ENCODE data around the gene PRLH.
"Not testable (repeated sequence)": the region's sequence is repeated elsewhere in the genome, so short reads cannot be mapped to it uniquely, and the experiment has no call there.

Gene PRLH

GRCh38 chr2:237581326-237581725 lies 15.0 kb downstream of the PRLH start:
- in situ Hi-C loops (cut with MboI; ENCODE audit: low sequenced_read_pairs) = no loop called here

DNA sequence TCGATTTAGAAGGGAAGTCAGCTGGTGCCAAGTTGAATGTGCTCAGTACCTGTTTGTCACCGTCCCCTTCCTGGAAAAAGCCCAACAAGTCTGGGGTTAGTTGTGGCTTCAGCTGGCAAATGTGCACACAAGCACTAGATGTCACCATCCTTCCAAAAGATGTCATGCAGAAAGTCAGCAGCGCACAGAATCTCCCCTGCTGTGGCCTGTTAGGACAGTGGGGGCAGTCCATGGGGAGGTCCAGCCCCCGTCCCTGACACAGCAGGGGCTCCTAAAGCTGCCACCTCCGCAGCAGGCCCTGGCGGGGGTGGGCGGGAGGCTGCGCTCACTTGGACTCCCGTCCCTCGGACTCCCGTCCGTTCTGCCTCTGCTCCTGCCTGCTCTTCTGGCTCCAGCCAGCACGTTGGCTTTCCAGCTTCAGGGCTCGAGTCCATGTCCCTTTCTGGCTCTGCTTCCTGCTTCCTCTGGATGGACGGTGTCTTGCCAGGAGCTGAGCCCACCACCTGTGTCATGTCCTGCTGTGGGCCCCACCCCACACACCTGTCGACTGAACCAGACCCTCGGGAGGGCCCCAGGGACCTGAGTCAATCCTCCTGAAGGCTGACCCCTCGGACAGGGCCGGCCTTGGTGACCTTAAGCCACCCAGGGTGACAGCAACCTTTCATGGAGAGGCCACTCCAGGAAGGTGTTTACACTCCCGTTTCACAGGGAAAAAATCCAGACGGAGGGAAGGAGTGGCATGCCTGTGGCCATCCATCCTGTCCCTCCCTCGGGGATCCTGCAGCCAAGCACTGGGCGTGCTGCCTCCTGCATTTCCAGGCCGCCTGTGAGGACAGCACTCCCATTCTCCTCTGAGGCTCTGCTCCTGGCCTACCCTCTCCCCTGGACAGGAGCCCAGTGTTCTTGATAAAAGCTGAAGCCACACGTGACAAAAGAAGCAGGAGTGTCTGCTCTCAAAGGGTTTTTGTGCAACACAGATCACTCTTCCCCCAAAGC lies 15.7 kb downstream of the PRLH start:
- in situ Hi-C loops (cut with MboI; ENCODE audit: low sequenced_read_pairs) = no loop called here

- in situ Hi-C loops (cut with MboI; ENCODE audit: low sequenced_read_pairs) = no loop called here
Measured at GRCh38 chr2:237583385-237584295, 17.3 kb downstream of the PRLH start.

DNA sequence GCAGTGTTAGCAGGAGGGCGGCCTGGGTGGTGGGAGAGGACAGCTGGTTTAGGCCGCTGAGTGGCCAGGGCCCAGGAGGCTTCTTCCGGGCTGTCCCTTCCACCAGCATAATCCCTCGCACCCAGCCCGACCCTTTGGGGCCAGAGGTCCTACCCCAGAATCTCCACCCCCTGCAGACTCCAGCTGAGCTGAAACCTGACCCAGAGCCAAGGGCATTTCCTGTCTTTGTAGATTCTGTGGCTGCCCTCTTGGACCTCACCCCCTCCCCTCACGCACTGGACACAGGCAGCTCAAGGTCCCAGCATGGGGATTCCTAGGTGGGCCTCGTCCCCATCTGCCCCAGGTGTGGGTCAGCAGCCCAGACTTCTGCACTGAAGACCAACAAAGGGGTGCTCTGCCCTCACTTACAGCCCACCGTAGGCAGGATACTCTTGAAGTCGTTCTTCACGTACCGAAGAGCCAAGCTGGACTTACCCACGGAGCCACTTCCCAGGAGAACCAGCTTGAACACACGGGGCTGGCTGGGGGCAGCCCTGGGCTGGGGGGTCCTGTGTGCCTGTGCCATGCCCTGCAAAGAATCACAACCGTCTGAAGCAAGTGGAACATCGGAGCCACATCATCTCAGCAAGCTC lies 19.3 kb downstream of the PRLH start:
- in situ Hi-C loops (cut with MboI; ENCODE audit: low sequenced_read_pairs) = no loop called here

- in situ Hi-C loops (cut with MboI; ENCODE audit: low sequenced_read_pairs) = no loop called here
Measured at GRCh38 chr2:237588044-237588696, 21.8 kb downstream of the PRLH start.

DNA sequence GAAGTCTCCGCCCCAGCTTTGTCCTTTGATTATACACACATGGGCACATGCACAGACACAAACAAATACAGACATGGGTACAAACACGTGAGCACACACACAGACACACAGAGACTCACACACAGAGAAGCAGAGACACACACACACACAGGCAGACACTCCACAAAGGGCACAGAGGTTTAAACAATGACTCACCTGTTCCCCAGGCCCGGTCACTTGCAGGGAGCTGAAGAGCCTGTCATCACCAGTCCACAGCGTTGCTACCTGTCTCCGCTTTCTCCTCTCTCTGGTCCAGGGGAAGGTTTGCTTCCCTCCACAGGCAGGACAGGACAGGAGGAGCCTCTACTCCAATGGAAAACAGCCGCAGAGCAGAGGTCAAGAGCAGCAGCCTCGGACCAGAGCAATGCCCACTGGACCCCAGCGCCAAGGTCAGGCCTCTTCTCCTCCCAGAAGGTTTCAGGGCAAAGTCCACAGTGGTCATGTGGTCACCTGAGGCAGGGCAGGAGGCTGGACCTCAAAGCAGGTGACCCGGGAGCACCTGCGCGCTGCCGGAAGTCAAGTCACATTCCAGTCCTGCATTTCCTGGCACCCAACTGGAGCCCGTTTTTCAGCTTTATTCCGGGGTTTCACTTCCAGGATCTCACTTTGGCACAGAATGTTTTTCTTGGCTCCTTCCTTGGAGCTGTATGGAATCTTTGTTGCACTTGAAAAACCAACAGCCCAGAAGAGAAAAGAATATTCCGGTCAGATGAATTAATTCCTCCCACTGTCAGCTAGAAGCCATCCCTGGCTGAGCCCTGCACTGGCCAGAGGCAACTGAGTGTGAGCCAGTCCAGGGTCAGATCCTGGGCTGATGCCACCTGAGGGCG lies 24.1 kb downstream of the PRLH start, which contains the start of gene RAB17:
Gene RAB17 (minus strand): TSS at position 463 of the 869 bp plus-strand sequence. CDS start 4,580 bp downstream, outside the sequence.
- in situ Hi-C loops (cut with MboI; ENCODE audit: low sequenced_read_pairs) = no loop called here

GRCh38 chr2:237591141-237591881 lies 24.9 kb downstream of the PRLH start:
- in situ Hi-C loops (cut with MboI; ENCODE audit: low sequenced_read_pairs) = no loop called here

GRCh38 chr2:237592425-237592980 lies 26.1 kb downstream of the PRLH start:
- in situ Hi-C loops (cut with MboI; ENCODE audit: low sequenced_read_pairs) = no loop called here

GRCh38 chr2:237593036-237593435 lies 26.7 kb downstream of the PRLH start:
- in situ Hi-C loops (cut with MboI; ENCODE audit: low sequenced_read_pairs) = no loop called here

DNA sequence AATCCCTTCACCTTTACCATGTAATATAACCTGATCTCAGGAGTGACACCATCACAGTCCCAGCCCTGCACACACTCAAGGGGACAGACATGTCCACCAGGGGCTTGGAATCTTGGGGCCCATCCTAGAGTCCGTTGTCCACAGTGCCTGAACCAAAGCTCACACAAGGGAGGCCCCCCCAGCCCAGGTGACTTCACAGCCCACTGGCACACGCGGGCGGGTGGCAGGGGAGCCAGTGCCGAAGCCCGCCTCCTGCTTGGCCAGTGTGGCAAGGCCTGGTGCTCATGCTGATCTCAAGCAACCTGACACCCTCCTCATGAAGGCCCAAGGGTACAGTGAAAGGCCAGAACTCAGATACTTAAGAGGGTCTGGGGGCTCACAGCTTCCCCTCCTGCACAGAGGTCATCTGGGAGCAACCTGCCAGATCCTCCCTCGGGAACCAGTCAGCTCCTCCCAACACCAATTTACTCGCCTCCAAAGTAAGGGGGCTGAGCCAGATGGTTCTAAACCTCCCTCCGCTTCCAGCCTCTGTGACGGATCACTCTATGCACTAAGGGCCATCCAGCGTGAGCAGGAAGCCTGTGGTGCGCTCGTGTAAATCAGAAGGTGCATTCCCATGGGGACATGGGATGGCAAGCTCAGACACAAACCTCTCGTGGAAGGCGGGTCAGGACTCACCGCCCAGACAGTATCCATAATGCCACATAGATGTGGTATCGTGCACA lies 27.4 kb downstream of the PRLH start:
- in situ Hi-C loops (cut with MboI; ENCODE audit: low sequenced_read_pairs) = no loop called here

DNA sequence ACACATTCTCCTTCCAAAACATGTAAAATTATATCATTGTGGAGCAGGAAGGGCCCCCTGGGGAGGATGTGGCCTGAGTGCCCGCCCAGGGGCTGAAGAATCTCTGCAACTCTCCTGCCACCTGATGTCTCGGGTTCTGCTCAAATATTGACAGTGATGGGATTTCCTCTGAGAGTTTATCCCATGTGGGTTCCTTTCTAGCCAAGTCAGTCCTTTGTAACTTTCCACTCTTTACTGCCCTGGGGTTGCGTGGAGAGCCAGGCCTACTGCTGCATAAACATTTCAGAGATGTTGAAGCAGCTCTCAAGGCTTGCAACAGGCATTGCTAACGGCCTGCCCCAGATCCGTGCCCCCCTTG lies 28.1 kb downstream of the PRLH start:
- in situ Hi-C loops (cut with MboI; ENCODE audit: low sequenced_read_pairs) = no loop called here

GRCh38 chr2:237595829-237596519 lies 29.6 kb downstream of the PRLH start:
- in situ Hi-C loops (cut with MboI; ENCODE audit: low sequenced_read_pairs) = not testable (repeated sequence)

GRCh38 chr2:237596520-237597195 lies 30.3 kb downstream of the PRLH start:
- in situ Hi-C loops (cut with MboI; ENCODE audit: low sequenced_read_pairs) = no loop called here

DNA sequence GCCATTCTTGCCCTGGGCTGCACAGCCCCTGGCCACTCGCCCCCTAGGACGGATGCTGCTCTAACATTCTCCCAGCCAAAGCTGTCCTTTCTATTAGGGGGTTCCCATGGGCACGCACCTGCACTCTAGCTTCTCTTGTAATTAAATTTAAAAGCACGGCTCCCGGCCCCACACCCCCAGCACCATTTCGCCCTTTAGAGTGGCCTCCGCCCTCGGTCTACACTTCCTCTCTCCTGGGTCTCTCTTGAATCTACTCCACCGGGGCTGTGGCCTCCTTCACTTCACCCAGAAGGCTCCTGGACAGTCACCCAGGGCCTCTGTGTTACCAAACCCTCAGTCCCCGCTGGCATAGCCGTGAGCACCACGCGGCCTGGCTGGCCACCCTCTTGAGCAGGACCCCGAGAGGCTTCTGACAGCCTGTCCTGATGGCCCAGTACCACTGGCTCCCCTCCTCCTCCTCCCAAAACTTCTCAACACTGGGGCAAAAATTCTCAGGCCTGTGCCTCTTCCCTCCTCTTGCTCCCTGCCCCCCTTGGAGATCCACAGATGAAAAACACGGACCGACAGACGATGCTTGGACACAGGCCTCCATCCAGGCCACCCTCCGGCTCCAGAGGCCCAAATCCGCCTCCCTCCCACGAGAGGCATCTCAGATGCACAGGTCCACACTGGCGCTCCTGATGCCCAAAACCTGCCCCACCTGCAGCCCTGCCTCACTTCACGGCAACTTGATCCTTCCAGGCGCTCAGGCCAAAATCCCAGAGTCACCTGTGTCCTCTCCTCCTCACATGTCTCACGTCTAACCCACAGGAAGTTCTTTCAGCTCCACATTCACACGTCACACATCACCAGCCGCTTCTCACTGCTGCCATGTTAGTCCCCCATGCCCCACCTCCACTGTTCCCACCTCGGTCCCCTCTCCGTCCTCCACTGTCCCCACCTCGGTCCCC lies 31.1 kb downstream of the PRLH start:
- in situ Hi-C loops (cut with MboI; ENCODE audit: low sequenced_read_pairs) = no loop called here

DNA sequence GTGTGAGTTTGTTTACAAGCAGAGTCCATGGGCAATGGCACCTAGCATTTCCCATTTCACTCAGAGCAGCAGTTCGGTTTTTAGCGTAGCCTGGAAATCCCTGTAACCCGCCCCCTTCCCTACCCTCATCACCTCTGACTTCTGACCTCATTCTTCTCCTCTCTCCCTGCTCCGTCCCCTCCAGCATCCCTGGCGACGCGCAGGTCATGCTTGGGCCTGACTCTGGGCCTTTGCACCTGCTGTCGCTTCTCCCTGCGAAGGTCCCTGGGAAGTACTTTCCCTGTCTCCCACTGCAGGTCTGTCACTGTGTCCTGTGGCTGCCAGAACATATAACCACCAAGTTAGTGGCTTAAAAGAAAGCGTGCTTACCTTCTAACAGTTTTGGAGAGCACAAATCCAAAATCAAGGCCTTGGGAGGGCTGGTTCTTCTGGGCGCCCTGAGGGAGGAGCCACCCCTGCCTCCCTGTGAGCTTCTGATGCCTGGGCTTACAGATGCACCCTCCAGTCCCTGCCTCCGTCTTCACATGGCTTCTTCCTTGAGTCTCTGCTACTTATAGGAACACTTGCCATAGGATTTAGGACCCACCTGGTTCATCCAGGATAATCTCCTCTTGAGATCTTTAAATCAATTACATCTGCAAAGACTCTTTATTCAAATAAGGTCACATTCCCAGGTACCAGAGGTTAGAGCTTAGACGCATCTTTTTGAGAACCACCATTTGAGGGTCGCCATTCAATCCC lies 32.3 kb downstream of the PRLH start:
- in situ Hi-C loops (cut with MboI; ENCODE audit: low sequenced_read_pairs) = no loop called here
